ENCODE results near the gene ATAD3B.
"Not testable (repeated sequence)": the region's sequence is repeated elsewhere in the genome, so short reads cannot be mapped to it uniquely, and the experiment has no call there.

ATAD3B gene

GRCh38 chr1:1481811-1482210 lies 10.2 kb downstream of the ATAD3B start:
- DNase-seq: not testable (repeated sequence)

- no peak for DNase-seq
These were observed 11.3 kb downstream of the ATAD3B start for GRCh38 chr1:1482856-1483255.

- DNase-seq: no peak
These were observed 12.1 kb downstream of the ATAD3B start for GRCh38 chr1:1483714-1484113.

GRCh38 chr1:1484976-1485750 lies 13.6 kb downstream of the ATAD3B start:
- DNase-seq: not testable (repeated sequence)

- DNase-seq: not testable (repeated sequence)
These were observed 14.3 kb downstream of the ATAD3B start for GRCh38 chr1:1485755-1486317.

GRCh38 chr1:1487701-1488100 lies 16.1 kb downstream of the ATAD3B start:
- no peak for DNase-seq

- no peak for DNase-seq
These were observed 17.7 kb downstream of the ATAD3B start for GRCh38 chr1:1489231-1489630.

GRCh38 chr1:1489861-1490260 lies 18.3 kb downstream of the ATAD3B start:
- DNase-seq: no peak

GRCh38 chr1:1490633-1491230 lies 19.2 kb downstream of the ATAD3B start:
- no peak for DNase-seq

- DNase-seq: no peak
These were observed 20.0 kb downstream of the ATAD3B start for GRCh38 chr1:1491601-1492000.

GRCh38 chr1:1494311-1494710 lies 22.7 kb downstream of the ATAD3B start:
- DNase-seq: not testable (repeated sequence)

GRCh38 chr1:1495461-1495975 lies 24.0 kb downstream of the ATAD3B start:
- DNase-seq: not testable (repeated sequence)

- DNase-seq: peak; percentile 15
These were observed 33.3 kb downstream of the ATAD3B start for GRCh38 chr1:1504777-1505365.

GRCh38 chr1:1505366-1505798 lies 33.8 kb downstream of the ATAD3B start:
- not testable (repeated sequence) for DNase-seq

- DNase-seq: not testable (repeated sequence)
These were observed 34.2 kb downstream of the ATAD3B start for GRCh38 chr1:1505801-1506200.

- DNase-seq: no peak
These were observed 35.7 kb downstream of the ATAD3B start for GRCh38 chr1:1507305-1507704.

GRCh38 chr1:1508775-1509464 lies 37.4 kb downstream of the ATAD3B start:
- DNase-seq: not testable (repeated sequence)

- DNase-seq: not testable (repeated sequence)
These were observed 37.9 kb downstream of the ATAD3B start for GRCh38 chr1:1509465-1509850.

- no peak for DNase-seq
These were observed 39.5 kb downstream of the ATAD3B start for GRCh38 chr1:1510912-1511532.

GRCh38 chr1:1511533-1512285 lies 40.1 kb downstream of the ATAD3B start, which contains the start of gene ATAD3A:
TSS of gene ATAD3A (plus strand) at chr1:1512162. CDS start at chr1:1512269, 107 bp downstream.
- DNase-seq: peak; percentile 97

GRCh38 chr1:1512425-1512824 lies 40.9 kb downstream of the ATAD3B start:
- DNase-seq: not testable (repeated sequence)
